ENCODE measurements around the gene HRC. TPM values are rescaled to one million over a fixed set of nuclear protein-coding genes. Genes with fewer than 3 reads are reported as not detected.

HRC gene
- total and polyA plus RNA-seq, 2 of the 8 experiments (the other 6 are each of a cell fraction or from before 2014, with no cell fraction given): 2.3 to 2.6 TPM

DNA sequence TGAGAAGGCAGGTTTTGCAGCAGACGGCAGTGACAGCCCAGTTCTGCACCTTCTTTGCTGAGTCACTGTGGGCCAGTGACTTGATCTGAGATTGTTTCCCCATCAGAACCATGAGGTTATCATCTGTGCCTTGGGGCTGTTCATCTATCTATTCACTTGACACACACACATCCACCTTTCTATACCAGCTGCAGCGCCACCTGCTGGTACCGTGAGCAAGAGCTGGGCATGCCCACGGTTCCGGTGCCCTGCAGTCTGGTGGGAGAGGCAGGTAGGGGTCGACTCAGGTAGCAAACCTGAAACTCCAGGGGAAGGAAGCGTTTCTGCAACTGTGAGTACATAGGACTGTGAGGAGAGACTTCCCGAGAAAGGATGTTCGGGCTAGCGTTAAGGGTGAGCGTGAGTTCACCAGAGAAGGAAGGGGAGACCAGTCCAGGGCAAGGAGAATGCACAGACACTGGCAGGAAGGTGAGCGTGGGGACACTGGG is 48.5 kb downstream of the HRC start:
- H3K27me3 ChIP-seq (replicated peaks in 1 of 4; ENCODE audit: control insufficient read depth in 3 of 4, extremely low read depth in 1 of 4, insufficient read depth in 3 of 4, low read length in 3 of 4): no peaks in the 10 kb centered on the region
- H3K14ac ChIP-seq (ENCODE audit: insufficient read length): no peak overlapping the region
- no peaks in the 10 kb centered on the region for H3K4me1 ChIP-seq (replicated peaks in 1 of 4; ENCODE audit: control insufficient read depth in 3 of 4, insufficient read depth in 4 of 4, low read length in 3 of 4)
- H2BK15ac ChIP-seq (ENCODE audit: low read length): no peak overlapping the region
- POLR2A ChIA-PET (ENCODE audit: partially characterized antibody): interaction anchor here (0.7 to 3.6 kb wide), 8 partner anchors 9 to 104 kb away, joined by 3 to 30 read pairs (median 5); no protein-coding TSS in a partner anchor
- H2BK120ac ChIP-seq (replicated peaks; ENCODE audit: low read depth, low read length): no peak overlapping the region
- no peak overlapping the region for H4K91ac ChIP-seq (replicated peaks; ENCODE audit: insufficient read length, low read length)
- H3K4me2 ChIP-seq (ENCODE audit: insufficient read depth in 1 of 2, low read depth in 2 of 2, low read length in 2 of 2): no peak overlapping the region
- H3K23ac ChIP-seq (ENCODE audit: insufficient read length): no peak overlapping the region
- peaks cover 4% of the 10 kb centered on the region for H3K79me1 ChIP-seq (ENCODE audit: low read depth, low read length)
- 72% methylated on average over 12 of the region's 12 CpGs; no CpG with 5 or more reads in 1 of the 2 experiments for WGBS, 2 experiments (ENCODE audit: extremely low coverage in 1 of 2, insufficient coverage in 1 of 2, insufficient read length in 1 of 2, insufficient replicate concordance in 2 of 2, low coverage in 1 of 2, low lambda C conversion rate in 2 of 2, missing lambda C conversion rate in 1 of 2)
- no peak overlapping the region for H2BK12ac ChIP-seq (ENCODE audit: low read depth, low read length)
- TF ChIP-seq, protein P1, sequence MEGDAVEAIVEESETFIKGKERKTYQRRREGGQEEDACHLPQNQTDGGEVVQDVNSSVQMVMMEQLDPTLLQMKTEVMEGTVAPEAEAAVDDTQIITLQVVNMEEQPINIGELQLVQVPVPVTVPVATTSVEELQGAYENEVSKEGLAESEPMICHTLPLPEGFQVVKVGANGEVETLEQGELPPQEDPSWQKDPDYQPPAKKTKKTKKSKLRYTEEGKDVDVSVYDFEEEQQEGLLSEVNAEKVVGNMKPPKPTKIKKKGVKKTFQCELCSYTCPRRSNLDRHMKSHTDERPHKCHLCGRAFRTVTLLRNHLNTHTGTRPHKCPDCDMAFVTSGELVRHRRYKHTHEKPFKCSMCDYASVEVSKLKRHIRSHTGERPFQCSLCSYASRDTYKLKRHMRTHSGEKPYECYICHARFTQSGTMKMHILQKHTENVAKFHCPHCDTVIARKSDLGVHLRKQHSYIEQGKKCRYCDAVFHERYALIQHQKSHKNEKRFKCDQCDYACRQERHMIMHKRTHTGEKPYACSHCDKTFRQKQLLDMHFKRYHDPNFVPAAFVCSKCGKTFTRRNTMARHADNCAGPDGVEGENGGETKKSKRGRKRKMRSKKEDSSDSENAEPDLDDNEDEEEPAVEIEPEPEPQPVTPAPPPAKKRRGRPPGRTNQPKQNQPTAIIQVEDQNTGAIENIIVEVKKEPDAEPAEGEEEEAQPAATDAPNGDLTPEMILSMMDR (IDR thresholded peaks at IDR 0.05; ENCODE audit: control extremely low read depth in 1 of 3, insufficient read depth in 1 of 3, low read depth in 1 of 3, low read length in 3 of 3): peak; percentile 76 to 98 (median 97)
- no peak for TF ChIP-seq RNF2 (IDR thresholded peaks at IDR 0.05; ENCODE audit: borderline replicate concordance, low read depth, low read length, missing control alignments, poor library complexity, severe bottlenecking)
- no peak; the same call in 1 of the 2 replicates for TF ChIP-seq GABPA (IDR thresholded peaks at IDR 0.05; ENCODE audit: borderline replicate concordance, insufficient read depth, low read length)
- TF ChIP-seq, protein P2, sequence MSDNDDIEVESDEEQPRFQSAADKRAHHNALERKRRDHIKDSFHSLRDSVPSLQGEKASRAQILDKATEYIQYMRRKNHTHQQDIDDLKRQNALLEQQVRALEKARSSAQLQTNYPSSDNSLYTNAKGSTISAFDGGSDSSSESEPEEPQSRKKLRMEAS (IDR thresholded peaks at IDR 0.05): 0 out of 2 replicates have a peak, but pooled peaks have one; percentile 29
- no peak for TF ChIP-seq JUN (IDR thresholded peaks at IDR 0.05; ENCODE audit: low read depth, low read length)
- no peak for TF ChIP-seq NANOG (IDR thresholded peaks at IDR 0.05; ENCODE audit: insufficient read depth, low read depth, low read length, poor library complexity, severe bottlenecking)
- TF ChIP-seq RAD21 (IDR thresholded peaks at IDR 0.05 in 1 of 2, conservative IDR thresholded peaks at IDR 0.05 in 1 of 2; ENCODE audit: low read depth in 2 of 2, low read length in 2 of 2): peak; percentile 29 to 60; a peak in 3 of 4 replicates
- no peaks in the 10 kb centered on the region for H3K23me2 ChIP-seq (ENCODE audit: low read depth, low read length)
- peak; percentile 58 for FAIRE-seq
- CTCF ChIA-PET (ENCODE audit: partially characterized antibody): interaction anchor here (0.5 to 3.1 kb wide), 27 partner anchors 8 to 919 kb away, joined by 3 to 26 read pairs (median 4); partner anchors contain the start of genes CGB2 and LIN7B
- H3K18ac ChIP-seq (ENCODE audit: extremely low read depth, low read length): no peak overlapping the region
- peaks cover 24 to 67% (median 61%) of the 10 kb centered on the region in 4 experiments for H3K36me3 ChIP-seq (ENCODE audit: control insufficient read depth in 2 of 4, insufficient read depth in 4 of 4, low read length in 3 of 4)
- no peak overlapping the region for H2AK5ac ChIP-seq (ENCODE audit: low read depth, low read length)
- peak in 1 of 2 experiments; percentile 87 for DNase-seq (ENCODE audit: low read depth in 1 of 2, low spot score in 2 of 2)
- H3K4ac ChIP-seq (replicated peaks; ENCODE audit: insufficient read length, low read depth, low read length): no peak overlapping the region
- H3K4me3 ChIP-seq (ENCODE audit: extremely low read depth in 1 of 4, insufficient read depth in 2 of 4, low read depth in 3 of 4, low read length in 4 of 4): no peak overlapping the region
- no peak overlapping the region for H2BK20ac ChIP-seq (ENCODE audit: low read length)
- H3K9ac ChIP-seq (replicated peaks in 1 of 4; ENCODE audit: extremely low read depth in 1 of 4, low read depth in 3 of 4, low read length in 3 of 4): no peak overlapping the region
- peaks cover 18 to 32% of the 10 kb centered on the region in 2 experiments for H4K20me1 ChIP-seq (replicated peaks in 1 of 2; ENCODE audit: control insufficient read depth in 1 of 2, insufficient read depth in 2 of 2, low read length in 2 of 2)
- H3K9me3 ChIP-seq (ENCODE audit: insufficient read depth in 2 of 2, low read depth in 1 of 2, low read length in 1 of 2): no peaks in the 10 kb centered on the region
- no peak overlapping the region for H4K8ac ChIP-seq (ENCODE audit: extremely low read depth, insufficient read depth, low read length)
- H3K79me2 ChIP-seq (ENCODE audit: control insufficient read depth in 1 of 2, insufficient read depth in 2 of 2, low read length in 2 of 2): no peaks in the 10 kb centered on the region
- H3K27ac ChIP-seq (ENCODE audit: low read depth, low read length): no peak overlapping the region
- H2AFZ ChIP-seq (ENCODE audit: low read length): no peak overlapping the region
- H3K56ac ChIP-seq (replicated peaks; ENCODE audit: insufficient read length, low read depth, low read length): no peak overlapping the region
- H2BK5ac ChIP-seq (ENCODE audit: low read depth, low read length): peak overlapping the region; percentile 3; the same call in 1 of the 2 replicates
- H4K5ac ChIP-seq (ENCODE audit: insufficient read length, low read depth, low read length): no peak overlapping the region

Data from H1 (cell line).